KMS-11 (cell line): Measurements from ENCODE around the gene RAD51B.

Experiments used
- H2AFZ ChIP-seq: fragments of 200-600 bp; sonication (generic); 2 replicates; pipeline ENCODE4 v1.6.1; 2016; ENCODE audit warnings: antibody characterized with exemption, mixed run types, low read depth
- H3K27ac ChIP-seq: fragments of 200-600 bp; sonication (generic); 2 replicates; pipeline ENCODE4 v1.6.1; 2016; ENCODE audit warnings: mild to moderate bottlenecking, mixed run types
- H3K27me3 ChIP-seq: fragments of 200-600 bp; sonication (generic); 2 replicates; pipeline ENCODE4 v1.6.1; 2017; ENCODE audit warnings: mild to moderate bottlenecking, low read depth, mixed run types, moderate library complexity; ENCODE audit not compliant: insufficient read depth
- H3K36me3 ChIP-seq: fragments of 200-600 bp; sonication (generic); 2 replicates; pipeline ENCODE4 v1.6.1; 2017; ENCODE audit warnings: mild to moderate bottlenecking, mixed run types; ENCODE audit not compliant: insufficient read depth
- H3K4me1 ChIP-seq: fragments of 200-600 bp; sonication (generic); 2 replicates; pipeline ENCODE4 v1.6.1; 2016; ENCODE audit warnings: mild to moderate bottlenecking, low read depth, mixed run types; ENCODE audit not compliant: poor library complexity, severe bottlenecking
- H3K4me2 ChIP-seq: fragments of 200-600 bp; sonication (generic); 2 replicates; pipeline ENCODE4 v1.7.0; 2016; ENCODE audit warnings: mild to moderate bottlenecking, mixed run types
- H3K4me3 ChIP-seq: fragments of 200-600 bp; sonication (generic); IDR thresholded peaks from 2 replicates; pipeline ENCODE4 v1.6.1; 2017; ENCODE audit warnings: low read depth, low read length, mixed read lengths; ENCODE audit not compliant: insufficient read depth
- H3K79me2 ChIP-seq: fragments of 200-600 bp; sonication (generic); 2 replicates; pipeline ENCODE4 v1.6.1; 2016; ENCODE audit warnings: low read depth, mixed run types; ENCODE audit not compliant: insufficient read depth
- H3K9ac ChIP-seq: fragments of 200-600 bp; sonication (generic); 2 replicates; pipeline ENCODE4 v1.6.1; 2016; ENCODE audit warnings: mild to moderate bottlenecking, mixed run types
- H4K20me1 ChIP-seq: fragments of 200-600 bp; sonication (generic); 2 replicates; pipeline ENCODE4 v1.6.1; 2016; ENCODE audit warnings: mild to moderate bottlenecking, mixed run types; ENCODE audit not compliant: insufficient read depth
- TF ChIP-seq, protein P1 (sequence below): fragments of 200-600 bp; sonication (generic); conservative IDR thresholded peaks from 2 replicates; pipeline ENCODE4 v1.6.1; 2017; ENCODE audit warnings: low read depth, mild to moderate bottlenecking, antibody characterized with exemption, low read length, moderate library complexity, mixed read lengths

The RAD51B gene

DNA sequence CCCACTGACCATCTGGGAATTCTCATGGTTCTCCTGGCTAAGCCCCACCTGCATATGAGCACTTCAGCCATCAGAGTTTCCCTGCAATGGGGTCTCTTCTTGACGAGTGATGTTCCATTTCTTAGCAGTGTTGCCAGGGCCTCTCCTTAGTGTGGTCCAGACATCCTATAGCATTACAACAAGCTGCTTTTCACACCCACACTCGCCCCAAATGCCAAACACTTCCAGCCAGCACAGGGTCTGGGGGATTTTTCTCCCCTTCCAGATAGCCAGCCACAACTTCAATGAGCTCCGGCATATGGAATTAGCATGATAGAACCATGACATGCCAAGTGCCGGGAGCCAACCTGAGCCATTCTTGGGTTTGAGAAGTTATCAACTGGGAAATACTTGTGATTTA is 705.9 kb downstream of the RAD51B start:
- Histone ChIP-seq H3K36me3 (no peaks in the 10 kb centered on the region), H3K4me1 (no peaks in the 10 kb centered on the region), H2AFZ (no peak overlapping the region), H3K27me3 (no peaks in the 10 kb centered on the region), H3K9ac (no peak overlapping the region), H3K79me2 (no peaks in the 10 kb centered on the region), H4K20me1 (no peaks in the 10 kb centered on the region), H3K4me3 (no peak overlapping the region), H3K4me2 (no peak overlapping the region), H3K27ac (no peak overlapping the region)
- TF ChIP-seq, protein P1, sequence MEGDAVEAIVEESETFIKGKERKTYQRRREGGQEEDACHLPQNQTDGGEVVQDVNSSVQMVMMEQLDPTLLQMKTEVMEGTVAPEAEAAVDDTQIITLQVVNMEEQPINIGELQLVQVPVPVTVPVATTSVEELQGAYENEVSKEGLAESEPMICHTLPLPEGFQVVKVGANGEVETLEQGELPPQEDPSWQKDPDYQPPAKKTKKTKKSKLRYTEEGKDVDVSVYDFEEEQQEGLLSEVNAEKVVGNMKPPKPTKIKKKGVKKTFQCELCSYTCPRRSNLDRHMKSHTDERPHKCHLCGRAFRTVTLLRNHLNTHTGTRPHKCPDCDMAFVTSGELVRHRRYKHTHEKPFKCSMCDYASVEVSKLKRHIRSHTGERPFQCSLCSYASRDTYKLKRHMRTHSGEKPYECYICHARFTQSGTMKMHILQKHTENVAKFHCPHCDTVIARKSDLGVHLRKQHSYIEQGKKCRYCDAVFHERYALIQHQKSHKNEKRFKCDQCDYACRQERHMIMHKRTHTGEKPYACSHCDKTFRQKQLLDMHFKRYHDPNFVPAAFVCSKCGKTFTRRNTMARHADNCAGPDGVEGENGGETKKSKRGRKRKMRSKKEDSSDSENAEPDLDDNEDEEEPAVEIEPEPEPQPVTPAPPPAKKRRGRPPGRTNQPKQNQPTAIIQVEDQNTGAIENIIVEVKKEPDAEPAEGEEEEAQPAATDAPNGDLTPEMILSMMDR, result no peak

DNA sequence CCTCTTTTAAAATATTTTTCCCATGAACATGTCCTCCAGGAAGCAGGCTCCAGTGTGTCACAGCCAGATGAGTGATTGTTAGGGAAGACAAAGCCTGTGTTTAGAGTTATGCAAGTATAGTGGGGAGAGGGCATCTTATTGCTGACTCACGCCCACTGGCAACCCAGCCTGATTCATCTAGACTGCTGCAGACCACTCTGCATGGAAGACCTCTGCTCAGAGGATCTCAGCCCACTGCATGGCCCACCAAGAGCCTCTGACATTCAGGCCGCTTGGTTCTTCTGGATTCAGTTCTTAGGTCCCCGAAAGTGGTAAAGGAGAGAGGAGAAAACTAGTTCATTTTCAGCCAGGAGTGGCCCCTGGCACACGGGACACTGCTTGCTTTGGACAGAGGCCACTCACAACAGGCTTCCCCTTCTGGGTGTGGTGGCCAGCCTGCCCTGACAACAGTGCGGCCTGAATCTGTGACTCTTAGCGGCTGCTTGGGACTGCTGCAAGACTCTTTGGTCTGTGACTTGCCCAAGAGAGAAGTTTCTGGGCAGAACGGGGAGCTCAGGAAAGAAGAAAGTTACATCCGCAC is 707.0 kb downstream of the RAD51B start:
- H3K4me1 ChIP-seq, result no peaks in the 10 kb centered on the region
- H3K27me3 ChIP-seq, result no peaks in the 10 kb centered on the region
- H3K4me2 ChIP-seq, result no peak overlapping the region
- H3K9ac ChIP-seq, result no peak overlapping the region
- no peaks in the 10 kb centered on the region for H4K20me1 ChIP-seq
- no peaks in the 10 kb centered on the region for H3K36me3 ChIP-seq
- no peaks in the 10 kb centered on the region for H3K79me2 ChIP-seq
- no peak overlapping the region for H2AFZ ChIP-seq
- no peak overlapping the region for H3K4me3 ChIP-seq
- no peak overlapping the region for H3K27ac ChIP-seq
- TF ChIP-seq, protein P1, result no peak

DNA sequence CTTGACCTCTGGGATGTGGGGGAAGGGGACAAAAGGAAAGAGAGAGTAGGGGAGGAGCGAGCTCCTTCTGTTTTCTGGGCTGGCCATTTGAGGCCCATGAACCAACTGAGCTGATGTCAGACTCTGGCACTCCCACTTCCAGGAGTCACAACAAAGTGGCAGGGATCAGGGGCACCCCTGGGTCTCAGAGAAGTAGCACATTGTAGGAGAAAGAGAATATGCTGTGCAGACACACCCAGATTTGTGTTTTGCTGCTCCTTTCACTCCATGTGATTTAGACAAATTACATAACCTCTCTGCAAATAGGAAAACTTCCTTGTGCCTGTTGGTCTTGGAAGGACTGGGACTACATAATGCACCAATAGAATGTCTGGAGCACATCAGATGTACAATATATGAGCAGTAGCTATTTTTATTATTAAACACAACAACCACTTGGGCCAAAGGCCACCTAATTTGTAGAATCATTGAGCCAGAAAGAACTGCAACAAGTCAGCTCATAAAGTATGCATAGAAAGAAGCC is 707.8 kb downstream of the RAD51B start:
- Histone ChIP-seq H3K4me3 (no peak overlapping the region), H3K36me3 (no peaks in the 10 kb centered on the region), H4K20me1 (no peaks in the 10 kb centered on the region), H3K4me1 (no peaks in the 10 kb centered on the region), H3K4me2 (no peak overlapping the region), H3K27ac (no peak overlapping the region), H2AFZ (no peak overlapping the region), H3K79me2 (no peaks in the 10 kb centered on the region), H3K27me3 (no peaks in the 10 kb centered on the region), H3K9ac (no peak overlapping the region)
- TF ChIP-seq, protein P1, result no peak

DNA sequence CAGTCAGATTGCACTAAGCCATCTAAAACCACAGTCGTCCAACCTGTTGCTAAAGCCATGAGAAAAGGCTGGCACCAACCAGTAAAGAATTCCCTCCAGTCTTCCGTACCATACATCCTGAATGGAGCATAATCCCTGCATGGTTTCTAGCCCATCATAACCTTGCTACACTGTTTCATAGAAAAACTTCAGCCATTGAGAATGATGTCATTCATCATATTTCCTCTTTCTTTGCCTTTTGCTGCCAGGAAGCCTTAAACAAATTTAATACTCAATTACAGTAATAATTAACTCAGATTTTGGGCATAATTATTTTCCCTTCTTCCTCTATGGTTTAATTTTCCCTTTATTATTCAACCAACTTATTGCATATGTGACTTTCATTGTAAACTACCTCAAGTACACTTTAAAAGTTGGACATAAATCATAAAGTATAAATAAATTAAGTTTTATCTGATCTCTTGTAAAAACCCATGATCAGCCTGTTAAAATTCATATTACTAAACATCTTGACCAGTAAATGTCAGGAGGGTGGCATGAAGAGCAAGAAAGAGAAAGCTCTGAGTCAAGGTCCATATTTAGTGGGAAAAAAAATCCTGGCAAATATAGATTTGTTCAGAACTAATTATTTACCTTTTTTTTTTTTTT is 708.6 kb downstream of the RAD51B start:
- Histone ChIP-seq H3K27me3 (no peaks in the 10 kb centered on the region), H3K4me2 (no peak overlapping the region), H4K20me1 (no peaks in the 10 kb centered on the region), H3K9ac (no peak overlapping the region), H3K4me3 (no peak overlapping the region), H3K79me2 (no peaks in the 10 kb centered on the region), H3K4me1 (no peaks in the 10 kb centered on the region), H3K27ac (no peak overlapping the region), H3K36me3 (no peaks in the 10 kb centered on the region), H2AFZ (no peak overlapping the region)
- TF ChIP-seq, protein P1, result no peak
